Mesenteric fat pad (tissue), 1 donor: ENCODE measurements around the gene PHF1. TPM values are rescaled to one million over a fixed set of nuclear protein-coding genes. Genes with fewer than 3 reads are reported as not detected.
"Not testable (repeated sequence)": the region's sequence is repeated elsewhere in the genome, so short reads cannot be mapped to it uniquely, and the experiment has no call there.

Experiments used
- DNase-seq: peaks from one replicate; pipeline ENCODE4 v3.0.0-alpha.2; 2020; ENCODE audit warnings: low spot score
- total RNA-seq: library from RNA; stranded (reverse); fragmentation: NEBNext Ultra II Directional; extraction: Animal tissue kit (Norgen Biotek cat#: 25700); gene quantifications from one replicate; pipeline ENCODE4 v1.2.1, GENCODE V29; 2021
- donor health status: DM: yes; HTN: yes; CAD: no.

PHF1 gene
- total RNA-seq, 1 donor from 2014 or later: 42.5 TPM

DNA sequence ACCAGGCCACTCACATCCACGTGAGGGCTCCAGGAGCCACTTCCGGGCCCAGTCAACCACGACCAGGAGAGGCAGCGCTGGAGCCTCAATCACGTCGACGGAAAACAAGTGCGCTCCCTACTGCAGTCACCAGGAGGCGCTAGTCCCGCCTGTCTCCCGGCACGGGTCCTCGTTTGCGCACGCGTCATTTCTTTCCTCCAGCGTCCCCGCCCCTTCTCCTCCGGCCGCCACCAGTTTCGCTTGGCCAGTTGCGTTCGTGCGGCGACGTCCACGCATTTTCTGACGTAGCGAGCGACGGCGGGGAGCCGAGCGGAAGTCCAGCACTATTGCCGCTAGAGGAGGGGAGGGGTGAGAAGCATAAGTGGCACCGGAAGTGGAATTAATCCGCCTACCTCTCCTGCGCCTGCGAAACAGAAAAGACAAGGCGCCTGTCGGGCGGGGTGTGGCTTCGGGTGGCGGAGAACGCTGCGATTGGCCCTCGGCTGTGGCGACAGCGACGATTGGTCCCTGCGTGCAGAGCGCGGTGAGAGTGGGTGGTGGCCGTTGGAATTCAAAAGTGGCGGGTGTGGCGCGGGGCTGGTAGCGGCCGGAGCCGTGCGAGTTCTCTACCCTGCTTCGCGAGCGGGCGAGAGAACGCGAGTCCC is 19.4 kb upstream of the PHF1 start, which contains the start of gene KIFC1:
Gene KIFC1 (plus strand): TSS at position 546 of the 644 bp plus-strand sequence. CDS start 163 bp downstream, outside the sequence.
- DNase-seq: peak; percentile 100

GRCh38 chr6:33391922-33392594 is 18.8 kb upstream of the PHF1 start:
- no peak for DNase-seq

DNA sequence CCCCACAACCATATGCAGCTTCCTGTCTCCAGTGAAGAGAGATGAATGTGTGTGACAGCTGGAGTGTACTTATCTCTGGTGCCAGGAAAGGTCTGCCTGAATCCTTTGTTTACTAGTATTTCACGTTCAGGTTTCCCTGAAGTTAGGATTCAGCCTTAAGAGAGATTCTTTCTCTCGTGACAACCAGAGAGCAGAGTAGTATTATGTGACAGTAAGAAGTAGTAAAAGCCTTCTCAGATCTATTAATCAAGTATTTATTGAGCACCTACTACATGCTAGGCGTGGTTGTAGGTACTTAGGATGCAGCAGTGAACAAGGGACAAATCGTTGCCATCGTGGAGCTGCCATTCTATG is 18.2 kb upstream of the PHF1 start:
- DNase-seq: no peak

DNA sequence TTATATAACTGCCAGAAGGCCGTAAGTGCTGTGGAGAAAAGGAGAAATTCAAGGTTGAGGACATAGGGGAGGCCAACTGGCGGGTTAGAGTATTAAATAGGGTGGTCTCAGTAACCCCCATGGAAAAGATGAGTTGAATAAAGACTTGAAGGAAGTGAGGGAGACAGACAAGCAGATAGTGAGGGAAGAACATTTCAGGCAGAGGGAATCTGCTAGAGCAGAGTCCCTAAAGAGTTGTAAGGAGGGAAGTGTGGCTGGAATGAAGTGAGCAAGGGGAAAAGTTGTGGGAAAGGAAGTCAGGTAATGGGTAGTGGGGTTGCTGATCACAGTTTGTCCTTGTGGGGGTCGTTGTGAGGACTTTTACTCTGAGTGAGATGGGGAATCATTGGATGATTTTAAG is 17.8 kb upstream of the PHF1 start:
- no peak for DNase-seq

DNA sequence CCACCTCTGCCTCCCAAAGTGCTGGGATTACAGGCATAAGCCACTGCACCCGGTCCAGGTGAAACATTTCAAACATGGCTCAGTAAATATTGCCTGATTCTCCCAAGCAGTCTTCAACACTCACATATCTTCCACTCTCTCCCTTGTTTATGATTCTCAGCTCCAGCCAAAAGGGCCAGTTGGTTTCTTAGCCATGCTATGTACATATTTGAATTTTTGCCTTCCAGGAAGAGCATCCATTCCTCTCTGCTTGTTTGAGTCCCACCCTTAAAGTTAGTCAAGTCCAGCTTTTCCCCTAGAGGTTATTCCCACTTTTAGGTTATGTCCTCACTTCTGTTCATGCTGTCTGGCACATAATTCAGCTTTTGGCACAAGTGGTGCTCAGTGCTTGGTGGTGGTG is 13.3 kb upstream of the PHF1 start:
- no peak for DNase-seq

- DNase-seq: not testable (repeated sequence)
These were observed 12.2 kb upstream of the PHF1 start for GRCh38 chr6:33398601-33399000.

DNA sequence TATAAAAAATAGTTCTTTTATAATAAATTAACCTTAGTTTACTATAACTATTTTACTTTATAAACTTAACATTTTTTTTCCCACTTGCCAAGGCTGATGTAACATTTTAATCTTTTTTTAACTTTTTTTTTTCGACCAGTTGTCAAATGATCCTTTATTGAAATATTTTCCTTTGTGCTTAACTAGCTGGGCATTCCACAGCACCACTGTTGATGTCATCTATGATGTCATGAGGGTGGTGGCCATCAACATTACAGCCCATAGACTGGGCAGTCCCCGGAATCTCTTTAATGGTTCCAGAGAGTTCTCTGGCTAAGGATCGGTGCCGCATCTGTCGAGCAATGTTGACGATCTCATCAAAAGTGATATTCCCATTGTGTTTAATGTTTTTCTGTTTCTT is 10.9 kb upstream of the PHF1 start:
- DNase-seq: not testable (repeated sequence)

DNA sequence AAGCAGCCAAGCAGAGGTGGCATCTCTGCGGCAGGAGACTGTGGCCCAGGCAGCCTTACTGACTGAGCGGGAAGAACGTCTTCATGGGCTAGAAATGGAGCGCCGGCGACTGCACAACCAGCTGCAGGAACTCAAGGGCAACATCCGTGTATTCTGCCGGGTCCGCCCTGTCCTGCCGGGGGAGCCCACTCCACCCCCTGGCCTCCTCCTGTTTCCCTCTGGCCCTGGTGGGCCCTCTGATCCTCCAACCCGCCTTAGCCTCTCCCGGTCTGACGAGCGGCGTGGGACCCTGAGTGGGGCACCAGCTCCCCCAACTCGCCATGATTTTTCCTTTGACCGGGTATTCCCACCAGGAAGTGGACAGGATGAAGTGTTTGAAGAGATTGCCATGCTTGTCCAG is 5.9 kb upstream of the PHF1 start:
- no peak for DNase-seq

DNA sequence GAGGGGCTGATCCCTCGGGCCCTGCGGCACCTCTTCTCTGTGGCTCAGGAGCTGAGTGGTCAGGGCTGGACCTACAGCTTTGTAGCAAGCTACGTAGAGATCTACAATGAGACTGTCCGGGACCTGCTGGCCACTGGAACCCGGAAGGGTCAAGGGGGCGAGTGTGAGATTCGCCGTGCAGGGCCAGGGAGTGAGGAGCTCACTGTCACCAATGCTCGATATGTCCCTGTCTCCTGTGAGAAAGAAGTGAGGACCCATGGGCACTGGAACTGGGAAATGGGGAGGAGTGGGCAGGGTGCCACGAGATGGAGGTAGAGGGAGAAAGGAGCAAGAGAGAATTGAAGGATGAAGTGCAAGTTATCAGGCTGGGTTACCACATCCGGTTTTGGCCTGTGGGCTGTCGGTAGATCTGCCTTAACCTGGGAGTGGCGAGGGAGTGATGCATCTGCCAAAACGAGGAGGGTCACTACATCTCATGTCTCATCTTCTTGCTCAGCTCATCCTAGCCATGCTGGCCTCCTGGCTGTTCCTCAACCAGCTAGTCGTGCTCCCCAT is 5.4 kb upstream of the PHF1 start:
- DNase-seq: no peak

GRCh38 chr6:33406126-33406525 is 4.7 kb upstream of the PHF1 start:
- DNase-seq: no peak

GRCh38 chr6:33407132-33407718 is 3.6 kb upstream of the PHF1 start:
- no peak for DNase-seq

- DNase-seq: peak; percentile 100
These were observed 634 bp upstream of the PHF1 start for GRCh38 chr6:33410050-33410710.

DNA sequence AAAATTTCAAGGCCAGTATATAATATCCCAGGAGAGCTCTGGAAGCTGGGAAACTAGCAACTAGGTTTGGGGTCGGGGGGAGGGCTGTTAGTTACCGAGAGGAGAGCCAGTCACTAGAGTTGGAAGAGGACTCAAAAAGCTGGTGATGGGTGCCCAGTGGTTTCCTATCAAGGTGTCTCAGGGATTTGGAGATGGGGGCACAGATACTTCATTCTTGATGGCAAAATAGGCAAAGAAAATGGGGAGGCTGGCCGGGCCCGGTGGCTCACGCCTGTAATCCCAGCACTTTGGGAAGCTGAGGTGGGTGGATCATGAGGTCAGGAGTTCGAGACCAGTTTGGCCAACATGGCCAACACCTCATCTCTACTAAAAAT is 805 bp downstream of the PHF1 start:
- no peak for DNase-seq

DNA sequence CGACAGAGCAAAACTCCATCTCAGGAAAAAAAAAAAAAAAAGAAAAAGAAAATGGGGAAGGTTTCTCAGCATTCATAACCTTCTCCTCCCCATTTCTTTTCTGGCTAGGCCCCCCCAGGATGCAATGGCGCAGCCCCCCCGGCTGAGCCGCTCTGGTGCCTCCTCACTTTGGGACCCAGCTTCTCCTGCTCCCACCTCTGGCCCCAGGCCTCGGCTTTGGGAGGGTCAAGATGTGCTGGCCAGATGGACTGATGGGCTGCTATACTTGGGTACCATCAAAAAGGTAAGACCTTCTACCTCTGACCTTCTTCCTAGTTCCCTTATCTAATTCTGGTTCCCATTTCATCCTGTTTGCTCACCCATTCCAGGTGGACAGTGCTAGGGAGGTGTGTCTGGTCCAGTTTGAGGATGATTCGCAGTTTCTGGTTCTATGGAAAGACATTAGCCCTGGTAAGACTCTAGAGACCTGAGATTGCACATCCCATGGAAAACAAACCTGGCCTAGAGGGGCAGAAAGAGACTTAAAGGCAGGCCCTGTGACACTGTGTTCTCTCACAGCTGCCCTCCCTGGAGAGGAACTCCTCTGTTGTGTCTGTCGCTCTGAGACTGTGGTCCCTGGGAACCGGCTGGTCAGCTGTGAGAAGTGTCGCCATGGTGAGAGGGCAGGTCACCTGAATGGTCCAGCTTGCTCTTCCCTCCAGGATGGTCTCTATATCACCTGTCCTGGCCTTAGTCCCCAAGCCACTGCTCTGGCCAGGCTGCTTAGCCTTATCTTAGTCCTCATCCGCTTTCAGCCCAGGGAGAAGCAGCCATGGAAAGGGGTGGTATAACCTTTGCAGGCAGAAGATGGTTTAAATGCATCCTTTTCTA is 1.6 kb downstream of the PHF1 start:
- DNase-seq: no peak

GRCh38 chr6:33413241-33414120 is 2.7 kb downstream of the PHF1 start:
- DNase-seq: no peak

- DNase-seq: no peak
These were observed 3.9 kb downstream of the PHF1 start for GRCh38 chr6:33414592-33415271.

DNA sequence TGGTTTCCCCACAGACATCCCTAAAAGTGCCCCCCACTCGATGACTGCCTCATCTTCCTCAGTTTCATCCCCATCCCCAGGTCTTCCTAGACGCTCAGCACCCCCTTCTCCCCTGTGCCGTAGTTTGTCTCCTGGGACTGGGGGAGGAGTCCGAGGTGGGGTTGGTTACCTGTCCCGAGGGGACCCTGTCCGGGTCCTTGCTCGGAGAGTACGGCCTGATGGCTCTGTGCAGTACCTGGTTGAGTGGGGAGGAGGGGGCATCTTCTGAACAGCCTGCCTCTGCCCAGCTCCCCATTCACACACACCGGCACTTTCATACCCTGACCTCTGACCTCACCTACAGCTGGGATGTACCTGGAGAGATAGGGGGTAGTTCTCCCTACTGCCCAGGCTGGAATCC is 5.0 kb downstream of the PHF1 start:
- no peak for DNase-seq

GRCh38 chr6:33416386-33417127 is 5.7 kb downstream of the PHF1 start:
- no peak for DNase-seq
